NCI-H187 (cell line): ENCODE measurements around the gene SLC6A18.

Source experiments
- DNase-seq, 2 experiments: peaks; one replicate each; lab custom pipeline; 2025; lab: John Stamatoyannopoulos, UW

SLC6A18 gene

GRCh38 chr5:1293416-1294205, 68.4 kb downstream of the SLC6A18 start:
- DNase-seq = no peak

GRCh38 chr5:1294206-1294834, 69.1 kb downstream of the SLC6A18 start:
- DNase-seq = no peak

- no peak for DNase-seq
Measured at GRCh38 chr5:1294835-1295649, 69.9 kb downstream of the SLC6A18 start, which contains the start of gene TERT. TSS of gene TERT (minus strand) at chr5:1295068. CDS start at chr5:1294989, 79 bp downstream.

- no peak for DNase-seq
Measured at GRCh38 chr5:1295650-1296037, 70.5 kb downstream of the SLC6A18 start.
